AG04450 (cell line): ENCODE results near the gene ERCC3. TPM values are rescaled to one million over a fixed set of nuclear protein-coding genes. Genes with fewer than 3 reads are reported as not detected.

ENCODE experiments used
- CTCF ChIA-PET: fragments of 300-600, 350-600 bp; formaldehyde crosslinking; extraction: SDS; loops from one replicate; lab custom pipeline; 2022; ENCODE audit warnings: antibody characterized with exemption, inconsistent platforms; lab: Charles Lee
- POLR2A ChIA-PET: fragments of 350-600 bp; formaldehyde crosslinking; extraction: SDS; loops from one replicate; lab custom pipeline; 2021; ENCODE audit warnings: antibody characterized with exemption, inconsistent platforms; lab: Yijun Ruan, JAX
- DNase-seq: peaks from one replicate; pipeline ENCODE4 v3.0.0-alpha.2; 2011; ENCODE audit warnings: low read depth, low spot score
- H3K27ac ChIP-seq: one replicate; pipeline ENCODE4 v1.5.1; 2012; ENCODE audit warnings: low read depth, low read length, control low read depth
- H3K27me3 ChIP-seq: one replicate; pipeline ENCODE4 v1.6.0; 2012; ENCODE audit warnings: low read length; ENCODE audit not compliant: control insufficient read depth, insufficient read depth
- H3K4me3 ChIP-seq: 2 replicates; pipeline ENCODE4 v1.5.1; 2011; ENCODE audit warnings: mild to moderate bottlenecking, low read depth, low read length, control low read depth
- H3K9me3 ChIP-seq: 2 replicates; pipeline ENCODE4 v1.5.1; 2012; ENCODE audit warnings: low read length; ENCODE audit not compliant: control insufficient read depth, insufficient read depth
- polyA plus RNA-seq: library from polyadenylated mRNA; depleted of rRNA; stranded (reverse); fragments of >200 nt; gene quantifications from 2 replicates; pipeline ENCODE4 v1.2.3, GENCODE V29; 2011
- TF ChIP-seq, protein P1 (sequence below): IDR thresholded peaks from 2 replicates; pipeline ENCODE4 v1.5.1; 2011; ENCODE audit warnings: low read depth, low read length, control low read depth, inconsistent platforms

ERCC3 gene
- polyA plus RNA-seq, 1 experiment: 53.5 TPM

DNA sequence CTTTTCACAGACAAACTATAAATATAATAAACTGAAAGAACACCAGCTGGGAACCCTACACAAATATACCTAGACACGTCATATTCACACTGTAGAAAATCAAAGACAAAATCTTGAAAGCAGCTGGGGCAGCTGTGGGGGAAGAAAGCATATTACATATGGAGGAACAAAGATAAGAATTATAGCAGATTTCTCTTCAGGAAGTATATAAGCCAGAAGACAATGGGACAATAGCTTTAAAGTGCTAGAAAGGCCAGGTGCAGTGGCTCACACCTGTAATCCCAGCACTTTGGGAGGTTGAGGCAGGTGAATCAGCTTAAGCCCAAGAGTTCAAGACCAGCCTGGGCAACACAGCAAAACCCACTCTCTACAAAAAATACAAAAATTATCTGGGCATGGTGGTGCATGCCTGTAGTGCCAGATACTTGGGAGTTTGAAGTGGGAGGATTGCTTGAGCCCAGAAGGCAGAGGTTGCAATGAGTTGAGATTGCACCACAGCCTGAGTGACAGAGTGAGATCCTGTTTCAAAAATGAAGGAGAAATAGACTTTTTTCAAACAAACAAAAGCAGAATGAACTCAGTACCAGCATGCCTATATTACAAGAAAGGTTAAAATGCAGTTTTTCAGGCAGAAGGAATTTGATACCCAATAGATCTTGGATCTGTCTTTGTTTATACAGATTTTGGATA, 26.8 kb upstream of the ERCC3 start:
- ChIA-PET CTCF (interaction anchor here (2.7 kb wide), 1 partner anchor 158 kb away, joined by 18 read pairs; no protein-coding TSS in a partner anchor), POLR2A (no interaction called here)
- Histone ChIP-seq H3K27me3 (no peaks in the 10 kb centered on the region), H3K4me3 (no peak overlapping the region), H3K9me3 (no peaks in the 10 kb centered on the region), H3K27ac (peak overlapping the region; percentile 3)
- TF ChIP-seq, protein P1, sequence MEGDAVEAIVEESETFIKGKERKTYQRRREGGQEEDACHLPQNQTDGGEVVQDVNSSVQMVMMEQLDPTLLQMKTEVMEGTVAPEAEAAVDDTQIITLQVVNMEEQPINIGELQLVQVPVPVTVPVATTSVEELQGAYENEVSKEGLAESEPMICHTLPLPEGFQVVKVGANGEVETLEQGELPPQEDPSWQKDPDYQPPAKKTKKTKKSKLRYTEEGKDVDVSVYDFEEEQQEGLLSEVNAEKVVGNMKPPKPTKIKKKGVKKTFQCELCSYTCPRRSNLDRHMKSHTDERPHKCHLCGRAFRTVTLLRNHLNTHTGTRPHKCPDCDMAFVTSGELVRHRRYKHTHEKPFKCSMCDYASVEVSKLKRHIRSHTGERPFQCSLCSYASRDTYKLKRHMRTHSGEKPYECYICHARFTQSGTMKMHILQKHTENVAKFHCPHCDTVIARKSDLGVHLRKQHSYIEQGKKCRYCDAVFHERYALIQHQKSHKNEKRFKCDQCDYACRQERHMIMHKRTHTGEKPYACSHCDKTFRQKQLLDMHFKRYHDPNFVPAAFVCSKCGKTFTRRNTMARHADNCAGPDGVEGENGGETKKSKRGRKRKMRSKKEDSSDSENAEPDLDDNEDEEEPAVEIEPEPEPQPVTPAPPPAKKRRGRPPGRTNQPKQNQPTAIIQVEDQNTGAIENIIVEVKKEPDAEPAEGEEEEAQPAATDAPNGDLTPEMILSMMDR: no peak
- DNase-seq: peak; percentile 8

DNA sequence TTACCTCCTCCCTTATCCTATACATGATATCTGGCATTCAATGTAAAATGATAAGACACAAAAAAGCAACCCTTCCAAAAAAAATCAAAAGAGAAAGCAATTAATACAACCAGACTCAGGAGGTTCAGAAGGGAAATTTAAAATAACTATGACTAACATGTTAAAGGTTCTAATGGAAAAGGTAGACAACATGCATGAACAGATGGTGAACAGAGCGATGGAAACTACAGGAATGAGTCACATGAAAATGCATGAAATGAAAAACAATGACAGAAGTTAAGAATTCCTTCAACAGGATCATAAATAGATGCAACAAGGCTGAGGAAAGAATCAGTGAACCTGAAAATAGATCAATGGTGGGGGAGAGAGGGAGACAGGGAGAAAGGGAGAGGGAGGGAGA, 26.1 kb upstream of the ERCC3 start:
- CTCF ChIA-PET: interaction anchor here (1.1 to 2.7 kb wide), 2 partner anchors 159 kb away, joined by 7 to 18 read pairs; no protein-coding TSS in a partner anchor
- Histone ChIP-seq H3K27ac (no peak overlapping the region), H3K9me3 (no peaks in the 10 kb centered on the region), H3K27me3 (no peaks in the 10 kb centered on the region), H3K4me3 (no peak overlapping the region)
- no peak for DNase-seq
- TF ChIP-seq, protein P1: no peak
- POLR2A ChIA-PET: no interaction called here

DNA sequence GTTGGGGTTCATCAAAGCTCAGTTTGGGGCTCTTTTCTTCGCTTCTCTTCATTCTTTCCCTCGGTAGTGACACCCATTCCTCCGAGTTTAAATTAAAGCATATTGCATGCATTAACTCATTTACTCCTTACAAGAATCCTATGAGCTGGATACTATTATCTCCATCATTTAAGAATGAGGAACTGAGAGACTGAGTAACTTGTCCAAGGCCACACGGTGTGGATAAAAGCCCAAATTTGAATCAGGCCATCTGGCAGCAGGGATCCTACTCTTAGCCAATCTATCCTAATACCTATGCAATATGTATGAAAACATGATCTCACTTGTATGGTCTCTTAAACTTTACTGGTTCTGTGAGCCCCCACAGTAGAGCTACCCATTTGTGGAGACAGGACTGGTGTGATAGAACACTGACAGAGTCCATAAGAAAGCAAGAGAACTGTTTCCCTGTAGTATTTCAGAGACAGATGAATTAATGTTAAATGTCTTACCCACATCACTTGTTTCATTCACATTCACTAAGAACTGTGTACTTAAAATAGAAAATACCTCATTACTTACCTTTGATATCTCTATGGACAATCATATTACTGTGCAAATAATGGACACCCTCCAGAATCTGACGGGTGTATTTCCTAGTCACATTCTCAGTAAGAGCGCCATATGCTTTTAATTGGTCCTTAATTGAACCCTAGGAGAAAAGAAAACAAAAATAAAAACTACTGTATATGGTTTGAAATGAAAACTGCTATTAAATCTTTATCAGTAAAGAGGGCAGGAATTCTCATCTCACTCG, 20.4 kb upstream of the ERCC3 start:
- TF ChIP-seq, protein P1: no peak
- Histone ChIP-seq H3K27me3 (no peaks in the 10 kb centered on the region), H3K27ac (no peak overlapping the region), H3K9me3 (no peaks in the 10 kb centered on the region), H3K4me3 (no peak overlapping the region)
- ChIA-PET CTCF (interaction anchor here (0.9 to 1.1 kb wide), 2 partner anchors 10 to 16 kb away, joined by 3 read pairs; no protein-coding TSS in a partner anchor), POLR2A (no interaction called here)
- DNase-seq: no peak

DNA sequence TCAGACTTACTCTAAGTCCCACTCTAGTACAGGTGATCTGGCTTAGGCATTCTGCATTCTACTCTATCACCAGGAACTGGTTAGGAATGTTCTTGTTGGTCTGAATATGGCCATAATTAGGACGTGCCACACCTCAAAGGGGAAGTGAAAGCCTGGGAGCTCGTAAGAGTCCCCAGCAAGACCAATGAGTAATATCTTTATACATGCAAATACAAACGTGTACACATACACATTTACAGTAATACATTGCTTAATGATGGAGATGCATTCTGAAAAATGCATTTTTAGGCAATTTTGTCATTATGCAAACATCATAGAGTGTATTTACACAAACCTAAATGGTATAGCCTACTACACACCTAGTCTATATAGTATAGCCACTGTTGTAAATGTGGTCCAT, 19.5 kb upstream of the ERCC3 start:
- POLR2A ChIA-PET: interaction anchor here (0.7 kb wide), 1 partner anchor 215 kb away, joined by 3 read pairs; no protein-coding TSS in a partner anchor
- CTCF ChIA-PET: interaction anchor here (0.6 to 1.6 kb wide), 4 partner anchors 11 to 263 kb away, joined by 3 to 5 read pairs (median 4); no protein-coding TSS in a partner anchor
- Histone ChIP-seq H3K9me3 (no peaks in the 10 kb centered on the region), H3K27ac (no peak overlapping the region), H3K4me3 (no peak overlapping the region), H3K27me3 (no peaks in the 10 kb centered on the region)
- DNase-seq: no peak
- TF ChIP-seq, protein P1: no peak
